Testis (tissue), 2 donors: Measurements from ENCODE around the gene CAB39.

Experiments
- CTCF ChIP-seq, 3 experiments: fragments of 450-650 bp in 2 of 3; fragments of 200-600 bp in 1 of 3; sonication (generic) in 1 of 3; IDR thresholded peaks; one replicate each; pipeline ENCODE4 v1.5.1; 2016 to 2019; ENCODE audit warnings: antibody characterized with exemption in 3 of 3, mild to moderate bottlenecking in 2 of 3, moderate library complexity in 1 of 3
- POLR2A ChIP-seq: fragments of 450-650 bp; IDR thresholded peaks from one replicate; pipeline ENCODE4 v1.6.1; 2017; ENCODE audit warnings: antibody characterized with exemption, mild to moderate bottlenecking, moderate library complexity

- no peak for TF ChIP-seq CTCF (IDR thresholded peaks at IDR 0.05)
- TF ChIP-seq POLR2A = no peak
These were observed 1.4 kb upstream of the CAB39 start for GRCh38 chr2:230711224-230711623.
